Measurements from ENCODE around the gene IGBP1.
"Not testable (repeated sequence)": the region's sequence is repeated elsewhere in the genome, so short reads cannot be mapped to it uniquely, and the experiment has no call there.

The IGBP1 gene

GRCh38 chrX:70176938-70177533 is 43.8 kb downstream of the IGBP1 start, which contains the start of gene DGAT2L6:
Gene DGAT2L6, plus strand, starts transcription at chrX:70177483. Its CDS starts 100 bp downstream, at chrX:70177583.
- no peak within 1 kb of the TSS for H3K4me3 Mint-ChIP-seq
- H3K36me3 Mint-ChIP-seq (ENCODE audit: low read depth), result no peaks in the 10 kb centered on the region
- peaks cover 47% of the 10 kb centered on the region for H3K27me3 Mint-ChIP-seq
- no peak for DNase-seq
- H3K9me3 Mint-ChIP-seq, result no peaks in the 10 kb centered on the region
- peaks cover 17% of the 10 kb centered on the region for H3K4me1 Mint-ChIP-seq (ENCODE audit: low read depth)
- no peak within 1 kb of the TSS for H3K27ac Mint-ChIP-seq

DNA sequence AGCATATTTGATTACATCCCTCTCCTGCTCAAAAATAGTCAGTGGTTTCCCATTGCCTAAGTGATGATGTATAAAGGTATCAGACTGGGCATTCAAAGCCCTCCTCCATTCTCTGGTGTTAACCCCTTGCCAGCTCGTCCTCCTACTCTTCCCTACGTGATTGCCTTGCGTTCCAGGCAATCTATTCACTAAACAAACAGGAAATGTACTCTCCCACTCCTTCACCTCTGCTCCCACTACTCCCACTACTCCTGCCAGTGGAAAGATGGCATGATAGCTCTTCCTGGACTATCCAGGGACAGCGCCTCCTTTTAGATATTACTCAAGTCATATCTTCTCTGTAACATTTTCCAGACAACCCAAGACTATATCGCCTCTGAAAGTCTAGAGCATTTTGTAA is 49.8 kb downstream of the IGBP1 start:
- Mint-ChIP-seq H3K27ac (no peak overlapping the region), H3K9me3 (no peaks in the 10 kb centered on the region), H3K4me1 (ENCODE audit: low read depth) (no peaks in the 10 kb centered on the region), H3K4me3 (no peak overlapping the region), H3K36me3 (ENCODE audit: low read depth) (no peaks in the 10 kb centered on the region), H3K27me3 (peaks cover 42% of the 10 kb centered on the region)
- DNase-seq, result no peak

DNA sequence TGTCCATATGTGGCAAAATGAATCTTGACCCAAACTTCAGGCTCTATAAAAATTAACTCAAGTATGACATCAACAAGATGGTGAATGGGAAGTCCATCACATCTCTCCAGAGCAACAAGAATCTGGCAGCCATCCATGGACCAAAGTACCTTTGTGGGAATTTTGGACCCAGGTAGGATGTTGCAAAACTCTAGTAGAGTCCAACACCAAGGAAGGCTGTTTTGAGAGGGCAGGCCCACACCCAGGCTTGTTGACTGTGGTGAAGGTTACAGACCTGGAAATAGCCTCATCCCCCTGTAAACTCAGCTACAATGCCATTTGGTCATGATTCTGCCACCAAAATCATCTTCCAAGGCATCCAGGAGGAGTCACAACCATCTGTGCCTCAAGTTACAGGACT is 57.0 kb downstream of the IGBP1 start:
- no peaks in the 10 kb centered on the region for H3K36me3 Mint-ChIP-seq (ENCODE audit: low read depth)
- H3K27me3 Mint-ChIP-seq, result peaks cover 63% of the 10 kb centered on the region
- H3K4me1 Mint-ChIP-seq (ENCODE audit: low read depth), result no peaks in the 10 kb centered on the region
- no peak for DNase-seq
- peaks cover 10% of the 10 kb centered on the region for H3K9me3 Mint-ChIP-seq
- no peak overlapping the region for H3K27ac Mint-ChIP-seq
- H3K4me3 Mint-ChIP-seq, result no peak overlapping the region

GRCh38 chrX:70196961-70197720 is 63.9 kb downstream of the IGBP1 start:
- Mint-ChIP-seq H3K36me3 (ENCODE audit: low read depth) (no peaks in the 10 kb centered on the region), H3K27ac (no peak overlapping the region), H3K4me3 (no peak overlapping the region), H3K27me3 (peaks cover 52% of the 10 kb centered on the region), H3K4me1 (ENCODE audit: low read depth) (peaks cover 3% of the 10 kb centered on the region), H3K9me3 (no peaks in the 10 kb centered on the region)
- DNase-seq, result peak; percentile 61

- DNase-seq, result no peak
- H3K27me3 Mint-ChIP-seq, result peaks cover 54% of the 10 kb centered on the region
Measured at GRCh38 chrX:70201732-70202131, 68.5 kb downstream of the IGBP1 start.

DNA sequence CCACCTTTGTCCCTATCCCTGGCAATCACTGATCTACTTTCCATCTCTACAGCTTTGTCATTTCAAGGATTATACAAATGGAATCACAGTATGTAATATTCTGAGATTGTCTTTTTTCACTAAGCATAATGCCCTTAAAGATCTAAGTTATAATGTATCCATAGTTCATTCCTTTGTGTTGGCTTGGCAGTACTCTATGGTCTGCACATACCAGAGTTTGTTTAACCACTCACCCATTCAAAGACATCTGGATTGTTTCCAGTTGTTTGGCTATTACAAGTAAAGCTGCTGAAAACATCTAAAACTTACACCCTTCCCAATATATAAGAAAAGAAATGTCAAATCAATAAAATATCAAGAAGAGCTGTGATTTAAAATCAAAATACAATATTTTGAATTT is 75.2 kb downstream of the IGBP1 start:
- DNase-seq, result no peak
- Mint-ChIP-seq H3K9me3 (no peaks in the 10 kb centered on the region), H3K27ac (no peak overlapping the region), H3K4me3 (no peak overlapping the region), H3K27me3 (peaks cover 40% of the 10 kb centered on the region), H3K36me3 (ENCODE audit: low read depth) (no peaks in the 10 kb centered on the region), H3K4me1 (ENCODE audit: low read depth) (no peaks in the 10 kb centered on the region)

More at GRCh38 chrX:70201732-70202131, 68.5 kb downstream of the IGBP1 start:
- Mint-ChIP-seq H3K36me3 (ENCODE audit: low read depth) (no peaks in the 10 kb centered on the region), H3K9me3 (no peaks in the 10 kb centered on the region), H3K4me3 (no peak overlapping the region), H3K27ac (no peak overlapping the region), H3K4me1 (ENCODE audit: low read depth) (peaks cover 3% of the 10 kb centered on the region)

- H3K36me3 Mint-ChIP-seq (ENCODE audit: low read depth); H3K4me1 Mint-ChIP-seq (ENCODE audit: low read depth); H3K27ac Mint-ChIP-seq; DNase-seq; H3K4me3 Mint-ChIP-seq; H3K9me3 Mint-ChIP-seq: not testable (repeated sequence)
- peaks cover 38% of the 10 kb centered on the region for H3K27me3 Mint-ChIP-seq
Measured at GRCh38 chrX:70209570-70209969, 76.3 kb downstream of the IGBP1 start.

Data from activated T-cell treated with anti-CD3 and anti-CD28 coated beads, Interleukin-2, amount 50 U/mL, for 24 hours (primary cell).